ENCODE data around the gene PPP1CC.

GRCh38 chr12:110708917-110709316, 33.8 kb downstream of the PPP1CC start:
- TF ChIP-seq CTCF (IDR thresholded peaks at IDR 0.05) (no peak), POLR2A (IDR thresholded peaks at IDR 0.05) (no peak)

All from uterus (tissue), 2 donors.